GM18502 (cell line): Measurements from ENCODE around the gene PLEKHH2.
"Not testable (repeated sequence)": the region's sequence is repeated elsewhere in the genome, so short reads cannot be mapped to it uniquely, and the experiment has no call there.

Experiments
- ATAC-seq: cut with Tn5 transposase; IDR thresholded peaks from one replicate; pipeline ENCODE4 v1.9.1; 2021; ENCODE audit warnings: mild to moderate bottlenecking; ENCODE audit not compliant: unreplicated experiment, poor library complexity

The PLEKHH2 gene

GRCh38 chr2:43714164-43714563, 77.1 kb downstream of the PLEKHH2 start:
- ATAC-seq = no peak

- ATAC-seq = no peak
Observed at GRCh38 chr2:43715300-43716098, 78.4 kb downstream of the PLEKHH2 start.

- no peak for ATAC-seq
Observed at GRCh38 chr2:43717322-43717721, 80.3 kb downstream of the PLEKHH2 start.

GRCh38 chr2:43718530-43719124, 81.6 kb downstream of the PLEKHH2 start:
- ATAC-seq = no peak

- no peak for ATAC-seq
Observed at GRCh38 chr2:43724728-43725526, 87.9 kb downstream of the PLEKHH2 start.

GRCh38 chr2:43725711-43726246, 88.7 kb downstream of the PLEKHH2 start:
- ATAC-seq = no peak

- not testable (repeated sequence) for ATAC-seq
Observed at GRCh38 chr2:43726961-43727633, 90.0 kb downstream of the PLEKHH2 start.

- no peak for ATAC-seq
Observed at GRCh38 chr2:43727634-43728014, 90.6 kb downstream of the PLEKHH2 start.

GRCh38 chr2:43729491-43730174, 92.6 kb downstream of the PLEKHH2 start:
- ATAC-seq = no peak

GRCh38 chr2:43731211-43731610, 94.2 kb downstream of the PLEKHH2 start:
- no peak for ATAC-seq

GRCh38 chr2:43736637-43737036, 99.6 kb downstream of the PLEKHH2 start:
- no peak for ATAC-seq

GRCh38 chr2:43737097-43737854, 100.2 kb downstream of the PLEKHH2 start:
- ATAC-seq = no peak

- no peak for ATAC-seq
Observed at GRCh38 chr2:43737855-43738254, 100.8 kb downstream of the PLEKHH2 start.

GRCh38 chr2:43738257-43738656, 101.2 kb downstream of the PLEKHH2 start:
- ATAC-seq = no peak

GRCh38 chr2:43743706-43744105, 106.6 kb downstream of the PLEKHH2 start:
- no peak for ATAC-seq

- no peak for ATAC-seq
Observed at GRCh38 chr2:43745457-43745856, 108.4 kb downstream of the PLEKHH2 start.

GRCh38 chr2:43748333-43748732, 111.3 kb downstream of the PLEKHH2 start:
- ATAC-seq = no peak

- ATAC-seq = no peak
Observed at GRCh38 chr2:43749583-43749982, 112.5 kb downstream of the PLEKHH2 start.

- ATAC-seq = no peak
Observed at GRCh38 chr2:43751476-43751990, 114.5 kb downstream of the PLEKHH2 start.
